Measurements from ENCODE around the gene LTF.

The LTF gene

GRCh38 chr3:46398186-46398955 lies 66.3 kb downstream of the LTF start:
- H3K4me3 ChIP-seq (ENCODE audit: low read length in 2 of 2), result no peak overlapping the region
- H2AK5ac ChIP-seq (ENCODE audit: low read depth, low read length), result no peak overlapping the region
- no peak overlapping the region for H2BK120ac ChIP-seq (ENCODE audit: low read depth, low read length)
- no peaks in the 10 kb centered on the region for H3K27me3 ChIP-seq (ENCODE audit: control insufficient read depth in 3 of 3, insufficient read depth in 3 of 3, low read depth in 1 of 3, low read length in 3 of 3)
- H2BK5ac ChIP-seq (ENCODE audit: low read length), result no peak overlapping the region
- H3K36me3 ChIP-seq (replicated peaks in 1 of 2; ENCODE audit: control insufficient read depth in 2 of 2, insufficient read depth in 2 of 2, low read length in 2 of 2), result no peaks in the 10 kb centered on the region
- H3K18ac ChIP-seq (ENCODE audit: low read length), result no peak overlapping the region
- H3K4me1 ChIP-seq (ENCODE audit: control insufficient read depth in 2 of 2, insufficient read depth in 1 of 2, low read depth in 1 of 2, low read length in 2 of 2), result no peaks in the 10 kb centered on the region
- H4K91ac ChIP-seq (ENCODE audit: low read depth, low read length, poor library complexity), result no peak overlapping the region
- no peak overlapping the region for H3K14ac ChIP-seq (ENCODE audit: low read length)
- H3K27ac ChIP-seq (replicated peaks; ENCODE audit: low read length), result no peak overlapping the region
- H4K8ac ChIP-seq (ENCODE audit: low read depth, low read length), result no peak overlapping the region
- no peak overlapping the region for H3K4ac ChIP-seq (ENCODE audit: low read length)
- no peaks in the 10 kb centered on the region for H3K9me3 ChIP-seq (replicated peaks in 1 of 2; ENCODE audit: control insufficient read depth in 2 of 2, insufficient read depth in 1 of 2, low read depth in 1 of 2, low read length in 2 of 2)
- H3K23ac ChIP-seq (ENCODE audit: low read depth, low read length, poor library complexity), result no peak overlapping the region
- no peak overlapping the region for H2AFZ ChIP-seq (ENCODE audit: low read length)
- no peak overlapping the region for H2BK12ac ChIP-seq (ENCODE audit: low read length)
- H2BK15ac ChIP-seq (ENCODE audit: low read length), result no peak overlapping the region
- no peak for DNase-seq (ENCODE audit: low spot score)
- H3K79me1 ChIP-seq (ENCODE audit: low read depth, low read length), result no peaks in the 10 kb centered on the region
- no CpG with 5 or more reads among the region's 6 CpGs for WGBS, 2 donors (ENCODE audit: extremely low coverage in 2 of 2, insufficient read length in 2 of 2, insufficient replicate concordance in 1 of 2)
- H3K4me2 ChIP-seq (ENCODE audit: insufficient read depth, low read length, poor library complexity, severe bottlenecking), result no peak overlapping the region
- H3K9ac ChIP-seq (ENCODE audit: low read depth, low read length, poor library complexity), result no peak overlapping the region

GRCh38 chr3:46397111-46397510 lies 67.6 kb downstream of the LTF start:
- Histone ChIP-seq H3K9ac (ENCODE audit: low read depth, low read length, poor library complexity) (no peak overlapping the region), H3K4ac (ENCODE audit: low read length) (no peak overlapping the region), H2AFZ (ENCODE audit: low read length) (no peak overlapping the region), H2BK15ac (ENCODE audit: low read length) (no peak overlapping the region), H4K8ac (ENCODE audit: low read depth, low read length) (no peak overlapping the region), H2BK120ac (ENCODE audit: low read depth, low read length) (no peak overlapping the region), H2BK5ac (ENCODE audit: low read length) (no peak overlapping the region), H3K27me3 (ENCODE audit: control insufficient read depth in 3 of 3, insufficient read depth in 3 of 3, low read depth in 1 of 3, low read length in 3 of 3) (no peaks in the 10 kb centered on the region), H4K91ac (ENCODE audit: low read depth, low read length, poor library complexity) (no peak overlapping the region), H3K23ac (ENCODE audit: low read depth, low read length, poor library complexity) (no peak overlapping the region), H3K9me3 (replicated peaks in 1 of 2; ENCODE audit: control insufficient read depth in 2 of 2, insufficient read depth in 1 of 2, low read depth in 1 of 2, low read length in 2 of 2) (no peaks in the 10 kb centered on the region), H3K27ac (replicated peaks; ENCODE audit: low read length) (no peak overlapping the region), H3K4me1 (ENCODE audit: control insufficient read depth in 2 of 2, insufficient read depth in 1 of 2, low read depth in 1 of 2, low read length in 2 of 2) (no peaks in the 10 kb centered on the region), H3K4me2 (ENCODE audit: insufficient read depth, low read length, poor library complexity, severe bottlenecking) (no peak overlapping the region), H3K79me1 (ENCODE audit: low read depth, low read length) (no peaks in the 10 kb centered on the region), H3K36me3 (replicated peaks in 1 of 2; ENCODE audit: control insufficient read depth in 2 of 2, insufficient read depth in 2 of 2, low read length in 2 of 2) (no peaks in the 10 kb centered on the region), H3K4me3 (ENCODE audit: low read length in 2 of 2) (no peak overlapping the region), H2AK5ac (ENCODE audit: low read depth, low read length) (no peak overlapping the region), H3K18ac (ENCODE audit: low read length) (no peak overlapping the region), H3K14ac (ENCODE audit: low read length) (no peak overlapping the region), H2BK12ac (ENCODE audit: low read length) (no peak overlapping the region)
- no CpG with 5 or more reads among the region's 7 CpGs for WGBS, 2 donors (ENCODE audit: extremely low coverage in 2 of 2, insufficient read length in 2 of 2, insufficient replicate concordance in 1 of 2)
- no peak for DNase-seq (ENCODE audit: low spot score)

- no CpG with 5 or more reads among the region's 6 CpGs for WGBS, 2 donors (ENCODE audit: extremely low coverage in 2 of 2, insufficient read length in 2 of 2, insufficient replicate concordance in 1 of 2)
- H3K4ac ChIP-seq (ENCODE audit: low read length), result no peak overlapping the region
- DNase-seq (ENCODE audit: low spot score), result no peak
- H3K79me1 ChIP-seq (ENCODE audit: low read depth, low read length), result no peaks in the 10 kb centered on the region
- no peak overlapping the region for H3K4me3 ChIP-seq (ENCODE audit: low read length in 2 of 2)
- no peaks in the 10 kb centered on the region for H3K9me3 ChIP-seq (replicated peaks in 1 of 2; ENCODE audit: control insufficient read depth in 2 of 2, insufficient read depth in 1 of 2, low read depth in 1 of 2, low read length in 2 of 2)
- H2BK12ac ChIP-seq (ENCODE audit: low read length), result no peak overlapping the region
- no peak overlapping the region for H3K14ac ChIP-seq (ENCODE audit: low read length)
- H3K4me1 ChIP-seq (ENCODE audit: control insufficient read depth in 2 of 2, insufficient read depth in 1 of 2, low read depth in 1 of 2, low read length in 2 of 2), result no peaks in the 10 kb centered on the region
- H3K27ac ChIP-seq (replicated peaks; ENCODE audit: low read length), result no peak overlapping the region
- no peak overlapping the region for H3K9ac ChIP-seq (ENCODE audit: low read depth, low read length, poor library complexity)
- no peak overlapping the region for H4K8ac ChIP-seq (ENCODE audit: low read depth, low read length)
- no peak overlapping the region for H2BK120ac ChIP-seq (ENCODE audit: low read depth, low read length)
- H3K23ac ChIP-seq (ENCODE audit: low read depth, low read length, poor library complexity), result no peak overlapping the region
- H3K18ac ChIP-seq (ENCODE audit: low read length), result no peak overlapping the region
- H4K91ac ChIP-seq (ENCODE audit: low read depth, low read length, poor library complexity), result no peak overlapping the region
- no peak overlapping the region for H2BK5ac ChIP-seq (ENCODE audit: low read length)
- no peak overlapping the region for H2AK5ac ChIP-seq (ENCODE audit: low read depth, low read length)
- H3K27me3 ChIP-seq (ENCODE audit: control insufficient read depth in 3 of 3, insufficient read depth in 3 of 3, low read depth in 1 of 3, low read length in 3 of 3), result no peaks in the 10 kb centered on the region
- H3K4me2 ChIP-seq (ENCODE audit: insufficient read depth, low read length, poor library complexity, severe bottlenecking), result no peak overlapping the region
- no peak overlapping the region for H2BK15ac ChIP-seq (ENCODE audit: low read length)
- H3K36me3 ChIP-seq (replicated peaks in 1 of 2; ENCODE audit: control insufficient read depth in 2 of 2, insufficient read depth in 2 of 2, low read length in 2 of 2), result no peaks in the 10 kb centered on the region
- H2AFZ ChIP-seq (ENCODE audit: low read length), result no peak overlapping the region
Observed at GRCh38 chr3:46395766-46396530, 68.8 kb downstream of the LTF start.

- Histone ChIP-seq H3K18ac (ENCODE audit: low read length) (no peak overlapping the region), H3K4me1 (ENCODE audit: control insufficient read depth in 2 of 2, insufficient read depth in 1 of 2, low read depth in 1 of 2, low read length in 2 of 2) (no peaks in the 10 kb centered on the region), H3K4ac (ENCODE audit: low read length) (no peak overlapping the region), H3K4me2 (ENCODE audit: insufficient read depth, low read length, poor library complexity, severe bottlenecking) (no peak overlapping the region), H3K9me3 (replicated peaks in 1 of 2; ENCODE audit: control insufficient read depth in 2 of 2, insufficient read depth in 1 of 2, low read depth in 1 of 2, low read length in 2 of 2) (no peaks in the 10 kb centered on the region), H3K14ac (ENCODE audit: low read length) (no peak overlapping the region), H3K36me3 (replicated peaks in 1 of 2; ENCODE audit: control insufficient read depth in 2 of 2, insufficient read depth in 2 of 2, low read length in 2 of 2) (no peaks in the 10 kb centered on the region), H2BK12ac (ENCODE audit: low read length) (no peak overlapping the region), H4K8ac (ENCODE audit: low read depth, low read length) (no peak overlapping the region), H2BK15ac (ENCODE audit: low read length) (no peak overlapping the region), H3K23ac (ENCODE audit: low read depth, low read length, poor library complexity) (no peak overlapping the region), H3K27me3 (ENCODE audit: control insufficient read depth in 3 of 3, insufficient read depth in 3 of 3, low read depth in 1 of 3, low read length in 3 of 3) (no peaks in the 10 kb centered on the region), H3K9ac (ENCODE audit: low read depth, low read length, poor library complexity) (no peak overlapping the region), H2BK5ac (ENCODE audit: low read length) (no peak overlapping the region), H2BK120ac (ENCODE audit: low read depth, low read length) (no peak overlapping the region), H4K91ac (ENCODE audit: low read depth, low read length, poor library complexity) (no peak overlapping the region), H2AK5ac (ENCODE audit: low read depth, low read length) (no peak overlapping the region), H3K79me1 (ENCODE audit: low read depth, low read length) (no peaks in the 10 kb centered on the region), H2AFZ (ENCODE audit: low read length) (no peak overlapping the region), H3K27ac (replicated peaks; ENCODE audit: low read length) (no peak overlapping the region), H3K4me3 (ENCODE audit: low read length in 2 of 2) (no peak overlapping the region)
- no peak for DNase-seq (ENCODE audit: low spot score)
- no CpG with 5 or more reads among the region's 6 CpGs for WGBS, 2 donors (ENCODE audit: extremely low coverage in 2 of 2, insufficient read length in 2 of 2, insufficient replicate concordance in 1 of 2)
Observed at GRCh38 chr3:46395210-46395661, 69.5 kb downstream of the LTF start.

Data from neuronal stem cell (in vitro differentiated cells).